ENCODE results near the gene ATG14. TPM values are rescaled to one million over a fixed set of nuclear protein-coding genes. Genes with fewer than 3 reads are reported as not detected.
"Not testable (repeated sequence)": the region's sequence is repeated elsewhere in the genome, so short reads cannot be mapped to it uniquely, and the experiment has no call there.

The ATG14 gene
- total RNA-seq, 1 donor, result 9.4 TPM

- no peak for DNase-seq (ENCODE audit: low read depth in 2 of 3, low spot score in 2 of 3)
Observed at GRCh38 chr14:55388160-55388559, 23.5 kb downstream of the ATG14 start.

- DNase-seq (ENCODE audit: low read depth in 2 of 3, low spot score in 2 of 3), result no peak
Observed at GRCh38 chr14:55387121-55387520, 24.5 kb downstream of the ATG14 start.

- DNase-seq (ENCODE audit: low read depth in 2 of 3, low spot score in 2 of 3), result no peak
Observed at GRCh38 chr14:55386037-55386808, 25.4 kb downstream of the ATG14 start.

- DNase-seq (ENCODE audit: low read depth in 2 of 3, low spot score in 2 of 3), result no peak
Observed at GRCh38 chr14:55384536-55384935, 27.1 kb downstream of the ATG14 start.

GRCh38 chr14:55383541-55384140 is 28.0 kb downstream of the ATG14 start:
- DNase-seq (ENCODE audit: low read depth in 2 of 3, low spot score in 2 of 3), result peak in 2 of 3 donors; percentile 31

- not testable (repeated sequence) for DNase-seq (ENCODE audit: low read depth in 2 of 3, low spot score in 2 of 3)
Observed at GRCh38 chr14:55383056-55383466, 28.6 kb downstream of the ATG14 start.

GRCh38 chr14:55382483-55382882 is 29.1 kb downstream of the ATG14 start:
- DNase-seq (ENCODE audit: low read depth in 2 of 3, low spot score in 2 of 3), result no peak

- no peak for DNase-seq (ENCODE audit: low read depth in 2 of 3, low spot score in 2 of 3)
Observed at GRCh38 chr14:55381561-55381960, 30.1 kb downstream of the ATG14 start.

GRCh38 chr14:55381040-55381439 is 30.6 kb downstream of the ATG14 start:
- no peak for DNase-seq (ENCODE audit: low read depth in 2 of 3, low spot score in 2 of 3)

GRCh38 chr14:55377236-55377635 is 34.4 kb downstream of the ATG14 start:
- DNase-seq (ENCODE audit: low read depth in 2 of 3, low spot score in 2 of 3), result no peak

GRCh38 chr14:55374771-55375170 is 36.9 kb downstream of the ATG14 start:
- DNase-seq (ENCODE audit: low read depth in 2 of 3, low spot score in 2 of 3), result no peak

GRCh38 chr14:55373784-55374705 is 37.6 kb downstream of the ATG14 start:
- peak in 1 of 3 donors; percentile 17 for DNase-seq (ENCODE audit: low read depth in 2 of 3, low spot score in 2 of 3)

- DNase-seq (ENCODE audit: low read depth in 2 of 3, low spot score in 2 of 3), result no peak
Observed at GRCh38 chr14:55372825-55373224, 38.8 kb downstream of the ATG14 start.

GRCh38 chr14:55372423-55372822 is 39.2 kb downstream of the ATG14 start:
- DNase-seq (ENCODE audit: low read depth in 2 of 3, low spot score in 2 of 3), result no peak

- DNase-seq (ENCODE audit: low read depth in 2 of 3, low spot score in 2 of 3), result no peak
Observed at GRCh38 chr14:55370883-55371455, 40.7 kb downstream of the ATG14 start.

GRCh38 chr14:55366271-55366670 is 45.4 kb downstream of the ATG14 start:
- no peak for DNase-seq (ENCODE audit: low read depth in 2 of 3, low spot score in 2 of 3)

- DNase-seq (ENCODE audit: low read depth in 2 of 3, low spot score in 2 of 3), result no peak
Observed at GRCh38 chr14:55361190-55361589, 50.4 kb downstream of the ATG14 start.

- DNase-seq (ENCODE audit: low read depth in 2 of 3, low spot score in 2 of 3), result no peak
Observed at GRCh38 chr14:55359307-55359706, 52.3 kb downstream of the ATG14 start.

- no peak for DNase-seq (ENCODE audit: low read depth in 2 of 3, low spot score in 2 of 3)
Observed at GRCh38 chr14:55356913-55357312, 54.7 kb downstream of the ATG14 start.

GRCh38 chr14:55355922-55356321 is 55.7 kb downstream of the ATG14 start:
- DNase-seq (ENCODE audit: low read depth in 2 of 3, low spot score in 2 of 3), result no peak

GRCh38 chr14:55354500-55354899 is 57.1 kb downstream of the ATG14 start:
- peak in 2 of 3 donors; percentile 61 to 80 for DNase-seq (ENCODE audit: low read depth in 2 of 3, low spot score in 2 of 3)

Measured in hematopoietic multipotent progenitor cell (in vitro differentiated cells).